ENCODE measurements around the gene NEXN. TPM values are rescaled to one million over a fixed set of nuclear protein-coding genes. Genes with fewer than 3 reads are reported as not detected.

Gene NEXN
- total RNA-seq, 1 experiment from 2014 or later: 10.4 TPM

Other genes with a start within 250 kb of the NEXN start
- 71.4 and 105 TPM in 2 replicates for gene ZZZ3, start 206.0 kb upstream of the NEXN start, total RNA-seq (2014; rRNA removed; shearing (Covaris generic))
- gene USP33, start 128.8 kb upstream of the NEXN start, total RNA-seq (2014; rRNA removed; shearing (Covaris generic)): 60.6 and 85.9 TPM in 2 replicates
- gene MIGA1, start 109.0 kb upstream of the NEXN start, total RNA-seq (2014; rRNA removed; shearing (Covaris generic)): 13.1 and 15.7 TPM in 2 replicates
- 77.7 and 101 TPM in 2 replicates for gene FUBP1, start 90.4 kb downstream of the NEXN start, total RNA-seq (2014; rRNA removed; shearing (Covaris generic))
- 72.1 and 75.9 TPM in 2 replicates for gene DNAJB4, start 116.3 kb downstream of the NEXN start, total RNA-seq (2014; rRNA removed; shearing (Covaris generic))
- gene GIPC2, start 157.3 kb downstream of the NEXN start, total RNA-seq (2014; rRNA removed; shearing (Covaris generic)): 1.0 and 1.7 TPM in 2 replicates